ENCODE data around the gene SPEM3. TPM values are rescaled to one million over a fixed set of nuclear protein-coding genes. Genes with fewer than 3 reads are reported as not detected.

Gene SPEM3
- not detected for polyA plus RNA-seq (ENCODE audit: low read depth in 6 of 6)

GRCh38 chr17:7428557-7428956 lies at the start of gene SPEM3:
Gene SPEM3, plus strand, starts transcription at chr17:7428857. Its CDS starts 46 bp downstream, at chr17:7428903.
- Mint-ChIP-seq H3K27ac (no peak within 1 kb of the TSS), H3K27me3 (peaks cover 0 to 13% (median 8%) of the 10 kb centered on the region in 3 donors), H3K9me3 (no peaks in the 10 kb centered on the region), H3K4me3 (no peak within 1 kb of the TSS), H3K36me3 (no peaks in the 10 kb centered on the region), H3K4me1 (no peaks in the 10 kb centered on the region)
- ATAC-seq (ENCODE audit: low read depth in 2 of 2) (no peak), DNase-seq (no peak)

- Mint-ChIP-seq H3K4me1 (peaks cover 5 to 10% (median 7%) of the 10 kb centered on the region in 3 donors), H3K27ac (no peak overlapping the region), H3K36me3 (peaks cover 3 to 8% of the 10 kb centered on the region in 2 donors), H3K27me3 (peaks cover 38 to 55% (median 45%) of the 10 kb centered on the region in 3 donors), H3K4me3 (no peak overlapping the region), H3K9me3 (peaks cover 0 to 6% (median 5%) of the 10 kb centered on the region in 7 donors)
- no peak for ATAC-seq (ENCODE audit: low read depth in 2 of 2)
- DNase-seq, result no peak
These were observed 49.5 kb upstream of the SPEM3 start for GRCh38 chr17:7379134-7379533.

- Mint-ChIP-seq H3K27ac (no peak overlapping the region), H3K9me3 (peaks cover 0 to 6% (median 5%) of the 10 kb centered on the region in 7 donors), H3K36me3 (peaks cover 3 to 8% of the 10 kb centered on the region in 2 donors), H3K4me3 (peak overlapping the region in 2 of 8 donors; percentile 9 to 10), H3K27me3 (peaks cover 38 to 55% (median 45%) of the 10 kb centered on the region in 3 donors), H3K4me1 (peaks cover 11 to 16% (median 15%) of the 10 kb centered on the region in 3 donors)
- no peak for ATAC-seq (ENCODE audit: low read depth in 2 of 2)
- no peak for DNase-seq
These were observed 48.3 kb upstream of the SPEM3 start for GRCh38 chr17:7380321-7380720.

GRCh38 chr17:7380855-7381683 lies 47.6 kb upstream of the SPEM3 start, which contains the start of gene TNK1:
Gene TNK1, plus strand, starts transcription at chr17:7381089. Its CDS starts 1,838 bp downstream, at chr17:7382927.
- ATAC-seq (ENCODE audit: low read depth in 2 of 2) (no peak), DNase-seq (no peak)
- Mint-ChIP-seq H3K27me3 (peaks cover 38 to 55% (median 45%) of the 10 kb centered on the region in 3 donors), H3K36me3 (peaks cover 3 to 8% of the 10 kb centered on the region in 2 donors), H3K4me1 (peaks cover 14 to 16% (median 15%) of the 10 kb centered on the region in 3 donors), H3K9me3 (peaks cover 0 to 6% (median 5%) of the 10 kb centered on the region in 7 donors), H3K27ac (peak within 1 kb of the TSS in 3 of 6 donors; percentile 21 to 52 (median 41)), H3K4me3 (peak within 1 kb of the TSS in 6 of 8 donors; percentile 6 to 65 (median 40))

GRCh38 chr17:7382901-7383300 lies 45.8 kb upstream of the SPEM3 start:
- Mint-ChIP-seq H3K9me3 (peaks cover 0 to 6% (median 5%) of the 10 kb centered on the region in 7 donors), H3K4me1 (peaks cover 14 to 16% (median 15%) of the 10 kb centered on the region in 3 donors), H3K36me3 (peaks cover 3 to 8% of the 10 kb centered on the region in 2 donors), H3K27me3 (peaks cover 33 to 46% (median 40%) of the 10 kb centered on the region in 3 donors), H3K27ac (no peak overlapping the region), H3K4me3 (peak overlapping the region in 4 of 8 donors; percentile 30 to 74 (median 62))
- no peak for ATAC-seq (ENCODE audit: low read depth in 2 of 2)
- DNase-seq, result no peak

DNA sequence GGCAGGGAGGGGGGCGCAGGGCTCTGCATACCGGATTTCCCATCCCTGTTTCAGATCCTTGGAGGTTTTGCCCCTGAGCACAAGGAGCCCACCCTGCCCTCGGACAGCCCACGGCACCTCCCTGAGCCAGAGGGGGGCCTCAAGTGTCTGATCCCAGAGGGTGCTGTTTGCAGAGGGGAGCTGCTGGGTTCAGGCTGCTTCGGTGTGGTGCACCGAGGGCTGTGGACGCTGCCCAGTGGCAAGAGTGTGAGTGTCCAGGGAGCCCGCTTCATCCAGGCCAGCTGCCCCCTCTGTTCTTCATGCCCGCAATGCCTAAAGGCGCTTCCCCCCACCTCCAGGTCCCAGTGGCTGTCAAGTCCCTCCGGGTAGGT lies 45.3 kb upstream of the SPEM3 start:
- no peak overlapping the region for H3K27ac Mint-ChIP-seq
- DNase-seq, result no peak
- peaks cover 14 to 16% (median 15%) of the 10 kb centered on the region in 3 donors for H3K4me1 Mint-ChIP-seq
- H3K27me3 Mint-ChIP-seq, result peaks cover 33 to 42% (median 40%) of the 10 kb centered on the region in 3 donors
- H3K36me3 Mint-ChIP-seq, result peaks cover 3 to 8% of the 10 kb centered on the region in 2 donors
- peaks cover 0 to 6% (median 5%) of the 10 kb centered on the region in 7 donors for H3K9me3 Mint-ChIP-seq
- peak overlapping the region; percentile 9 to 76 (median 56) for H3K4me3 Mint-ChIP-seq
- no peak for ATAC-seq (ENCODE audit: low read depth in 2 of 2)

- ATAC-seq (ENCODE audit: low read depth in 2 of 2), result peak; percentile 96 to 97
- H3K4me1 Mint-ChIP-seq, result peaks cover 14 to 16% (median 15%) of the 10 kb centered on the region in 3 donors
These were observed 44.7 kb upstream of the SPEM3 start for GRCh38 chr17:7383742-7384488.

DNA sequence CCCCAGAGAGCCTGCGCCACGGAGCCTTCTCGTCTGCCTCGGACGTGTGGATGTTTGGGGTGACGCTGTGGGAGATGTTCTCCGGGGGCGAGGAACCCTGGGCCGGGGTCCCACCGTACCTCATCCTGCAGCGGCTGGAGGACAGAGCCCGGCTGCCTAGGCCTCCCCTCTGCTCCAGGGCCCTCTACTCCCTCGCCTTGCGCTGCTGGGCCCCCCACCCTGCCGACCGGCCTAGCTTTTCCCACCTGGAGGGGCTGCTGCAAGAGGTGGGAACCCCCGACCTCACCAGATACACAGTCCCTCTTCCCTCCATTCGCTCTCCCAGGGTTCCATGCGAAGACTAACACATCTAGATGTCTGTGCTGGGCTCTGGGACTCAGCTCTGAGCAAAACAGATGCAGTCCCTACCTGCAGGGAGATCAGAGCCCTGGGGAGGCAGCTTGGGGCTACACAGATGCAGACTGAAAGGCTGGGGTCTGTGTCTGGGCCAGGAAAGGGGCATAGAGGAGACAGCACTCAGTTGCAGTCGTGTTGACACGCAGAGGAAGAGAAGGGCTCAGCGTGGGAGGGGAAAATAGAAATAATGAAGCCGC lies 44.1 kb upstream of the SPEM3 start:
- DNase-seq (no peak), ATAC-seq (ENCODE audit: low read depth in 2 of 2) (no peak)
- Mint-ChIP-seq H3K4me3 (peak overlapping the region; percentile 74 to 91 (median 83)), H3K27me3 (peaks cover 26 to 31% (median 30%) of the 10 kb centered on the region in 3 donors), H3K9me3 (no peaks in the 10 kb centered on the region), H3K36me3 (no peaks in the 10 kb centered on the region), H3K27ac (peak overlapping the region in 4 of 6 donors; percentile 64 to 93 (median 80)), H3K4me1 (peaks cover 14 to 16% (median 16%) of the 10 kb centered on the region in 3 donors)

More at GRCh38 chr17:7383742-7384488, 44.7 kb upstream of the SPEM3 start:
- H3K4me3 Mint-ChIP-seq, result peak overlapping the region; percentile 74 to 91 (median 83)
- peak; percentile 81 for DNase-seq
- peak overlapping the region in 4 of 6 donors; percentile 64 to 93 (median 80) for H3K27ac Mint-ChIP-seq
- peaks cover 3 to 7% of the 10 kb centered on the region in 2 donors for H3K36me3 Mint-ChIP-seq
- peaks cover 0 to 6% (median 5%) of the 10 kb centered on the region in 7 donors for H3K9me3 Mint-ChIP-seq
- peaks cover 33 to 38% (median 37%) of the 10 kb centered on the region in 3 donors for H3K27me3 Mint-ChIP-seq

GRCh38 chr17:7388856-7389255 lies 39.8 kb upstream of the SPEM3 start:
- H3K4me3 Mint-ChIP-seq, result no peak overlapping the region
- no peaks in the 10 kb centered on the region for H3K36me3 Mint-ChIP-seq
- peaks cover 21 to 30% (median 26%) of the 10 kb centered on the region in 3 donors for H3K4me1 Mint-ChIP-seq
- peak overlapping the region in 1 of 6 donors; percentile 53 for H3K27ac Mint-ChIP-seq
- DNase-seq, result no peak
- H3K9me3 Mint-ChIP-seq, result no peaks in the 10 kb centered on the region
- ATAC-seq (ENCODE audit: low read depth in 2 of 2), result no peak
- no peaks in the 10 kb centered on the region for H3K27me3 Mint-ChIP-seq

DNA sequence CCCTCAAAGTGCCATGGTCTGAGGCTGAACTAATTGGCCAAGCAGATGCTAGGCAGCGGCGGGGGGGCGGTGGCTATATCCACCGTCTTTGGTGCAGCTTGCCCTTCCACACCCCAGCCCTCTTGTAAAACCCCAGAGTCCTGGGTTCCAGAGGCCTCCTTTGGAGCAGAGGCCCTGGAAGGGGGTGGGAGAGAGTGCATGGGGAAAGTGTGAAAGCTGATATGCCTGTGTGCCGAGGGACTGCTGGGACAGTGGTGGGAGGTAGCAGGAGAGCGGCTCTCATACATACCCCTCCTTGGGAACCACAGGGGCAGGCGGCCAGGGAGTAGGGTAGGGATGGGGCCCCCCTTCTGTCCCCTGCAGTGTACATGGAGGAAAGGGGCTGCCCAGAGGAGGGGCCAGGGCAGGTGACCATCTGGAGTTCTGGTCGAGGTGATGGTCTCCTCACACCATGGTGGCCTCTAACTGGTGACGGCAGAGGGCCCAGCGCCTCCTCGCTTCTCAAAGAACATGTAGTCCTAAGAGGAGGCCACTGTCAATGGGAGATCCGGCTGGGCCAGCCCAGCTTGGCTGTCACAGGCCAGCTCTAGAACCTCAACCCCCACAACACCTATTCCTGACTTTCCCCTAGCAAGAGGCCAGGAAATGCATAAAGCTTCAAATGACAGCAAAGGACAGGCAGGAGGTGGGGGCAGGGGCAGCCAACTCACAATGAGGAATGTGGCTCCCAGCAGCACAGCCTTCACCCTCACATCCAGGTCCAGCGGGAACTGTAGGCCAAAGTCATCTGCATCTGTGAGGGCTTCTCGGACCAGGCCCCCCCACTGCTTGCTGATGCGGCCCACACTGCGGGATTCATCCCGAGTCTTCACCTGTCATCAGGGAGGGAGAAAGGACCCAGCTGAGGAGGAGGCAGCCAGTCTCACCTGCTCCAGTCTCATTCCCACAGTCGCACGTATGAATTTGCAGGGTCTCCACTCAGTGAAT lies 38.4 kb upstream of the SPEM3 start:
- peak overlapping the region in 1 of 6 donors; percentile 66 for H3K27ac Mint-ChIP-seq

DNA sequence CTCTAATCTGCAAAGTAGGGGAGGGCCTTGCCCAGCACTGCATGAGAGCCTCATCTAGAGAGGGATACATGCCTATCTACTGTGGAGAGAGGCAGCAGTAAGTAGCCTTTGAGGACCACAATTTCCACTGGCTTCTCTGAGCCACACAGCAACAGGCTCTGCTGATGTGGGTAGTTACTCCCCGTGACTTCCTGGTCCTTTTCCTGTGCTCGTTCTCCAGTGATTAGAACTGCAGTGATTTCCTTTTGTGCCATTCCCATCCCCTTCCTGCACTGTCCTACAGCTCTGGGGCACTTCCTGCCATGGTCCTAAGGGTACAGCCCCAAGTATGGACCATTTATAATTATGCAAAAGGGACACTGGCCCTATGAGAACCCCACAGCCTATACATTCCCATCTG lies 37.4 kb upstream of the SPEM3 start:
- DNase-seq, result no peak
- Mint-ChIP-seq H3K36me3 (no peaks in the 10 kb centered on the region), H3K4me1 (peaks cover 30 to 34% (median 32%) of the 10 kb centered on the region in 3 donors), H3K9me3 (no peaks in the 10 kb centered on the region), H3K27ac (no peak overlapping the region), H3K4me3 (peak overlapping the region in 2 of 8 donors; percentile 34 to 69), H3K27me3 (no peaks in the 10 kb centered on the region)
- no peak for ATAC-seq (ENCODE audit: low read depth in 2 of 2)

More for the DNA sequence above, 38.4 kb upstream of the SPEM3 start:
- Mint-ChIP-seq H3K4me1 (peaks cover 22 to 32% (median 25%) of the 10 kb centered on the region in 3 donors), H3K9me3 (no peaks in the 10 kb centered on the region), H3K4me3 (peak overlapping the region in 1 of 8 donors; percentile 69), H3K27me3 (no peaks in the 10 kb centered on the region), H3K36me3 (no peaks in the 10 kb centered on the region)
- ATAC-seq (ENCODE audit: low read depth in 2 of 2) (no peak), DNase-seq (no peak)

Data from naive B cell (primary cell).